VCaP (cell line): ENCODE measurements around the gene WDR48.

Source experiments
- H3K27ac ChIP-seq: fragments of 450-650 bp; 2 replicates; pipeline ENCODE4 v1.5.1; 2017
- TF ChIP-seq, protein P1 (sequence below): fragments of 450-650 bp; conservative IDR thresholded peaks from 2 replicates; pipeline ENCODE4 v1.5.1; 2017; ENCODE audit warnings: mild to moderate bottlenecking, moderate library complexity

Gene WDR48

DNA sequence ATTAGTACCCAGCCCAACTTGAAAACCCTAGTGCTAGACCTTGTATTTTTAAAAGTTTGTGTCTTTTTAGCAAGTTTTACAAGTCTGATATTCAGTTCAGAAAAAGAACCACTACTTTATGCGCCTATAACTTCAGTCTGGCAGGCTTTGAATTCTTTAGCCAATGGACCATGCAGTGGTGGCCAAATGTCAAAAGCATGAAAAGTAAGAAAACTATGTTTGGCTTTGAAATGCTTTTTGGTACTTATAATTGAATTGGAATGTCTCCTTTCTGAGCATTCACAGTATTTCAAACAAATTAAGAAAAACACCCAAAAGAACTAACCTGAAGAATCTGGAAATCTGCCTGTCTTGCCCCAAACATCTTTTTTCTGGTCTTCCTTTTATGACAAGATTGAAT is 12.8 kb downstream of the WDR48 start:
- H3K27ac ChIP-seq: no peak overlapping the region
- TF ChIP-seq, protein P1, sequence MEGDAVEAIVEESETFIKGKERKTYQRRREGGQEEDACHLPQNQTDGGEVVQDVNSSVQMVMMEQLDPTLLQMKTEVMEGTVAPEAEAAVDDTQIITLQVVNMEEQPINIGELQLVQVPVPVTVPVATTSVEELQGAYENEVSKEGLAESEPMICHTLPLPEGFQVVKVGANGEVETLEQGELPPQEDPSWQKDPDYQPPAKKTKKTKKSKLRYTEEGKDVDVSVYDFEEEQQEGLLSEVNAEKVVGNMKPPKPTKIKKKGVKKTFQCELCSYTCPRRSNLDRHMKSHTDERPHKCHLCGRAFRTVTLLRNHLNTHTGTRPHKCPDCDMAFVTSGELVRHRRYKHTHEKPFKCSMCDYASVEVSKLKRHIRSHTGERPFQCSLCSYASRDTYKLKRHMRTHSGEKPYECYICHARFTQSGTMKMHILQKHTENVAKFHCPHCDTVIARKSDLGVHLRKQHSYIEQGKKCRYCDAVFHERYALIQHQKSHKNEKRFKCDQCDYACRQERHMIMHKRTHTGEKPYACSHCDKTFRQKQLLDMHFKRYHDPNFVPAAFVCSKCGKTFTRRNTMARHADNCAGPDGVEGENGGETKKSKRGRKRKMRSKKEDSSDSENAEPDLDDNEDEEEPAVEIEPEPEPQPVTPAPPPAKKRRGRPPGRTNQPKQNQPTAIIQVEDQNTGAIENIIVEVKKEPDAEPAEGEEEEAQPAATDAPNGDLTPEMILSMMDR: no peak

DNA sequence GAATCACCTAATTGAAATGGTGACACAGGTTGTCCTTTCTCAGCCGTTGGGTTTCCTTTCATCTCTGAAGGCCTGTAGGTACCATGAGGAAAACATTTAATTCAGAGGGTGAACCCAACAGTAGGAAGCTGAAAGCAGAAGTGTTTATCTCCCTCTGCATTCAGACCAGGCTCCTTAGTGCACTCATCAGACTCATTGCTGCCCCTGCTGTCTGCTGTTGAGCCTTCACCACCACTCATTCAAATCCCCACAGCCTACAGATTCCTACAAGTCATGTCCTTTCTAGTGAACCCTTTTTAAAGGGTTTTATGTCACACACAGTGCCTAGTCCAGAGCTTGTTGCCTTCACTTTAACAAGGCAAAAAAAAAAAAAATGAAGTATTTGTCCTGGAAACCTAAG is 13.4 kb downstream of the WDR48 start:
- TF ChIP-seq, protein P1: peak; percentile 59
- no peak overlapping the region for H3K27ac ChIP-seq

DNA sequence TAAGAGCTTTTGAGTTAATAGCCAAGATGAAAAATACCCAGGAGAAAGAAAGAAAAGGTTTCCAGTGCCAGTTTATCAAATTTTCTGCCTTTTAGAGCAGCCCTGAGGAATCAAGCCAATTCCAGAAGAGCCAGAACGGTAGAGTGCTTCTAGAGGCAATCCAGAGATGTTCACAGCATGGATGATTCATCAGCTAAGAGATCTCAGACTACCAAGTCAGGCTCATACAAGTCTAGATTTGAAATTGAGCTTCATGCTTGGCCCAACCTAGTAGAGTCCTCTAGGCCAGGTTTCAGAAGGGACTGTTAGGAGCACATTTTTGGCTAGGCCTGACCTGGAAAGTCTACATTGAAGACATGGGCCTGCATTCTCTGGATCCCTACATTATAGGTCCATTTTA is 15.5 kb downstream of the WDR48 start:
- TF ChIP-seq, protein P1: no peak
- no peak overlapping the region for H3K27ac ChIP-seq

DNA sequence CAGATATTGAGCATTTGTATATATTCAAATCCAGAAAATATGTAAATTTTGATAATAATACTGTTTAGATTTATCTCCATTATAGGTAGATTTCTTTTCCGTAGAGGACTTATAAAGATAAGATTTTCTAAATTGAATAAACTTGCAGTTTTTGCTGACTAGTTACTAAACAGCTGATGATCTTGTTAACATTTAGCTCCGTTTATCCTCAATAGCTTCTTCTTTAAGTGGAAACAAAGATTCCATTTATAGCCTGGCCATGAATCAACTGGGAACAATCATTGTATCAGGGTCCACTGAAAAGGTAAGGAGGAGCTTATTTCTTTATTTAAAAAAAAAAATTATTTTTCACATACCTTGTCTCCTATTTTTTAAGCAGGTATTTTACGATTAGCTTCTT is 16.7 kb downstream of the WDR48 start:
- H3K27ac ChIP-seq: no peak overlapping the region
- TF ChIP-seq, protein P1: no peak

DNA sequence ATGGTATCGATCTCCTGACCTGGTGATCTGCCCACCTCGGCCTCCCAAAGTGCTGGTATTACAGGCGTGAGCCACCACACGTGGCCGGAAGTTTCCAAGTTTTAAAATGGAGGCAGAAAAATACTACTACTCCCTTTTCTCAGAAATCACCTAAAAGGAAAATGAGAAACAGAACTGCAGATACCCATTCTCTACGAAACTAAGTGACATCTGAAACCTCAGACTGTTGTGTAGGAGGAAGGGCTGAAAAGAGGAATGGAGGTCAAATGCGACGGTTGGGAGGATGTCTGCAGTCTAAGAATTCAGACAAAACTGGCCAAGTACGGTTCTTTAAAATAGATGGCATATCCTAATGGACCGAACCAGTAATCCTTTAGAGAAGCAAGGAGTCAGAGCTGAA is 24.1 kb downstream of the WDR48 start:
- H3K27ac ChIP-seq: no peak overlapping the region
- TF ChIP-seq, protein P1: no peak

DNA sequence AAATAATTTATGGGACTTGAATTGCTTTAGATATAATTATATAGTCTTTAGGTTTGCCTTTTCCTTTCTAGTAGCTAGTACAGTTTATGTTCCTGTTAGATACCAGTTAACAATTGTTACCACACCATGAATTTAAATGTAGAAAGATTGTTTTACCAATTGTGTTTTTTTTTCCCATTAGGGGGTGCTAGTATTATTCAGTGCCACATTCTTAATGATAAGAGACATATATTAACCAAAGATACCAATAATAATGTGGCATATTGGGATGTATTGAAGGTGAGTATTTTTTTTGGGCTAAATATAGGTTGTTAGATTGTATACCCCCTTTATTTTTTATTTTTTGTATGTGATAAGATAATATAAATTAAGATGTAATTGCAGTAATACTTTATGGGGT is 27.7 kb downstream of the WDR48 start:
- no peak overlapping the region for H3K27ac ChIP-seq
- TF ChIP-seq, protein P1: 0 out of 2 replicates have a peak, but pooled peaks have one; percentile 14

DNA sequence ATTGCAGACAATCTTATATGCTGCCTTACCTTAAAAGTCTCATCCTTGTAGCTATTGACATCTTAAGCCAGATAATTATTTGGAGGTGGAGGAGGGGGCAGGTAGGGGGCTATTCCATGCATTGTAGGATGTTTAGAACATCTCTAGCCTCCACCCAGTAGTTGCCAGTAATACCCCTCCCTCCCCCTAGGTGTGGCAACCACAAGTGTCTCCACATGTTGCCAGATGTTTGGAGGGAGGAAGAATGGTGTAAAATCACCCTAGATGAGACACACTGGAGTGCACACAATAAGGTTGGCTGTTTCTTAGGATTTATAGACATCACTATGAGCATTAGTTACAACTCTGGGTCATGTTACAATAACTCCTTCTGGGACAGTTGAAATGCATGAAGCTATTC is 28.2 kb downstream of the WDR48 start:
- TF ChIP-seq, protein P1: no peak
- no peak overlapping the region for H3K27ac ChIP-seq
